ENCODE results near the gene AGPAT4.

The AGPAT4 gene

GRCh38 chr6:161228096-161228495 is 45.8 kb downstream of the AGPAT4 start:
- H3K27ac ChIP-seq (ENCODE audit: low read depth, low read length), result no peak overlapping the region
- no peaks in the 10 kb centered on the region for H3K79me2 ChIP-seq (ENCODE audit: control insufficient read depth, low read length)
- no peaks in the 10 kb centered on the region for H3K9me2 ChIP-seq (replicated peaks; ENCODE audit: control insufficient read depth, low read length)
- no peak overlapping the region for H3K4me2 ChIP-seq (ENCODE audit: low read length)
- H3K27me3 ChIP-seq (ENCODE audit: control insufficient read depth, low read length), result no peaks in the 10 kb centered on the region
- no peaks in the 10 kb centered on the region for H3F3A ChIP-seq (ENCODE audit: control insufficient read depth, insufficient read depth)
- no peaks in the 10 kb centered on the region for H3K36me3 ChIP-seq (ENCODE audit: control insufficient read depth, low read length)
- no peaks in the 10 kb centered on the region for H3K9me3 ChIP-seq (ENCODE audit: control insufficient read depth, insufficient read depth, low read length)
- no peak overlapping the region for H3K4me3 ChIP-seq (ENCODE audit: low read length)
- no peaks in the 10 kb centered on the region for H4K20me1 ChIP-seq (ENCODE audit: control insufficient read depth, insufficient read depth, low read depth, low read length)
- TF ChIP-seq CTCF (IDR thresholded peaks at IDR 0.05; ENCODE audit: low read depth, low read length, poor library complexity, severe bottlenecking) (no peak), EZH2phosphoT487 (IDR thresholded peaks at IDR 0.05; ENCODE audit: borderline replicate concordance, low read length) (no peak)
- H3K4me1 ChIP-seq (ENCODE audit: control insufficient read depth, low read length), result peaks cover 4% of the 10 kb centered on the region; the same call in 1 of the 2 replicates

- TF ChIP-seq CTCF (IDR thresholded peaks at IDR 0.05; ENCODE audit: low read depth, low read length, poor library complexity, severe bottlenecking), result no peak
- no peak for TF ChIP-seq EZH2phosphoT487 (IDR thresholded peaks at IDR 0.05; ENCODE audit: borderline replicate concordance, low read length)
- H3K4me2 ChIP-seq (ENCODE audit: low read length), result no peak overlapping the region
- H4K20me1 ChIP-seq (ENCODE audit: control insufficient read depth, insufficient read depth, low read depth, low read length), result no peaks in the 10 kb centered on the region
Measured at GRCh38 chr6:161227004-161227960, 46.6 kb downstream of the AGPAT4 start.

GRCh38 chr6:161226009-161226964 is 47.6 kb downstream of the AGPAT4 start:
- TF ChIP-seq CTCF (IDR thresholded peaks at IDR 0.05; ENCODE audit: low read depth, low read length, poor library complexity, severe bottlenecking) (no peak), EZH2phosphoT487 (IDR thresholded peaks at IDR 0.05; ENCODE audit: borderline replicate concordance, low read length) (no peak)
- no peaks in the 10 kb centered on the region for H3K9me3 ChIP-seq (ENCODE audit: control insufficient read depth, insufficient read depth, low read length)
- no peak overlapping the region for H3K4me3 ChIP-seq (ENCODE audit: low read length)
- H3K79me2 ChIP-seq (ENCODE audit: control insufficient read depth, low read length), result no peaks in the 10 kb centered on the region
- H4K20me1 ChIP-seq (ENCODE audit: control insufficient read depth, insufficient read depth, low read depth, low read length), result no peaks in the 10 kb centered on the region
- no peaks in the 10 kb centered on the region for H3K27me3 ChIP-seq (ENCODE audit: control insufficient read depth, low read length)
- H3K9me2 ChIP-seq (replicated peaks; ENCODE audit: control insufficient read depth, low read length), result no peaks in the 10 kb centered on the region
- H3K4me1 ChIP-seq (ENCODE audit: control insufficient read depth, low read length), result peaks cover 4% of the 10 kb centered on the region; the same call in 1 of the 2 replicates
- H3F3A ChIP-seq (ENCODE audit: control insufficient read depth, insufficient read depth), result no peaks in the 10 kb centered on the region
- no peak overlapping the region for H3K4me2 ChIP-seq (ENCODE audit: low read length)
- H3K27ac ChIP-seq (ENCODE audit: low read depth, low read length), result no peak overlapping the region
- no peaks in the 10 kb centered on the region for H3K36me3 ChIP-seq (ENCODE audit: control insufficient read depth, low read length)

More at GRCh38 chr6:161227004-161227960, 46.6 kb downstream of the AGPAT4 start:
- no peak overlapping the region for H3K4me3 ChIP-seq (ENCODE audit: low read length)
- H3K9me2 ChIP-seq (replicated peaks; ENCODE audit: control insufficient read depth, low read length), result no peaks in the 10 kb centered on the region
- H3F3A ChIP-seq (ENCODE audit: control insufficient read depth, insufficient read depth), result no peaks in the 10 kb centered on the region
- no peaks in the 10 kb centered on the region for H3K9me3 ChIP-seq (ENCODE audit: control insufficient read depth, insufficient read depth, low read length)
- H3K36me3 ChIP-seq (ENCODE audit: control insufficient read depth, low read length), result no peaks in the 10 kb centered on the region
- H3K4me1 ChIP-seq (ENCODE audit: control insufficient read depth, low read length), result peaks cover 4% of the 10 kb centered on the region; the same call in 1 of the 2 replicates
- H3K27ac ChIP-seq (ENCODE audit: low read depth, low read length), result no peak overlapping the region
- H3K79me2 ChIP-seq (ENCODE audit: control insufficient read depth, low read length), result no peaks in the 10 kb centered on the region
- no peaks in the 10 kb centered on the region for H3K27me3 ChIP-seq (ENCODE audit: control insufficient read depth, low read length)

All from DOHH2 (cell line).